ENCODE measurements around the gene THRSP. TPM values are rescaled to one million over a fixed set of nuclear protein-coding genes. Genes with fewer than 3 reads are reported as not detected.
"Not testable (repeated sequence)": the region's sequence is repeated elsewhere in the genome, so short reads cannot be mapped to it uniquely, and the experiment has no call there.

The THRSP gene
- total RNA-seq, 1 experiment from 2014 or later, result not detected

- no peak for DNase-seq (ENCODE audit: low read depth)
Observed at GRCh38 chr11:78039391-78039918, 24.2 kb upstream of the THRSP start.

DNA sequence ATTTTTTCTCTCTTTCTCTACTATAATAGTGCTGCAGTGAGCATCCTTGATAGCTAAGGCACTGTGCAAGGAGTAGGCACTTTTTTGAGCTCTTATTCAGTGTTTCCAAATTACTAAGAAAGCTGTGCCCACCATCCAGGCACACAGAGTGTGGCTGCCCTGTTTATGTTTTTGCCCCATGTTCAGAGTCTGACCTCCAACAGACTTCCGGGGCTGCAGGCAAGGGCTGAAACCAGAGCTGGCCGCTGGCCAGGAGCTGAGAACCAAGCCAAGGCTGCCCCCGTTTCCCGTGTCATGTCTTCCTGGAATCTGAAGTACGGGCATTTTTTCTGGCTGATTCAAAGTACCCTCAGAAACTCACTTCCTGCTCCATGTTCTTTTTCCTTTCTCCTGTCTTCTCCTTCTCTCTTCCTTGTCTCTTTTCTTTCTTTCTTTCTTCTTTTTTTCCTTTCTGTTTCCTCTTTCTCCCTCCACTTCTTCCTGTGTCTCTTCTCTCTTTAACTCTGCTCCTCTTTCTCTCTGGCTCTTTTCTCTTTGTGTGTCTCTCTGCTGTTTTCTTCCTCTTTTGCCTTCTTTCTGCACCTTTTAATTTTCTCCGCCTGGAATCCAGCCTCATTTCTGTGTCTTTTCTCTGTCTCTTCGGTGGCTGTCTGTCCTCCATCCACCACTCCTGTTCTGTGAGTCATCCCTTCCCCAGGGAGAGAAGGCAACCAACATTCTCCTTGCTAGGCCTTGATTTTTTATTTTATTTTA is 23.6 kb upstream of the THRSP start:
- DNase-seq (ENCODE audit: low read depth), result peak; percentile 87

GRCh38 chr11:78040691-78041379 is 22.8 kb upstream of the THRSP start:
- DNase-seq (ENCODE audit: low read depth), result no peak

GRCh38 chr11:78041380-78041719 is 22.3 kb upstream of the THRSP start:
- not testable (repeated sequence) for DNase-seq (ENCODE audit: low read depth)

GRCh38 chr11:78041843-78042440 is 21.7 kb upstream of the THRSP start:
- DNase-seq (ENCODE audit: low read depth), result no peak

GRCh38 chr11:78044706-78045105 is 19.0 kb upstream of the THRSP start:
- no peak for DNase-seq (ENCODE audit: low read depth)

- DNase-seq (ENCODE audit: low read depth), result peak; percentile 58
Observed at GRCh38 chr11:78045851-78046485, 17.7 kb upstream of the THRSP start.

DNA sequence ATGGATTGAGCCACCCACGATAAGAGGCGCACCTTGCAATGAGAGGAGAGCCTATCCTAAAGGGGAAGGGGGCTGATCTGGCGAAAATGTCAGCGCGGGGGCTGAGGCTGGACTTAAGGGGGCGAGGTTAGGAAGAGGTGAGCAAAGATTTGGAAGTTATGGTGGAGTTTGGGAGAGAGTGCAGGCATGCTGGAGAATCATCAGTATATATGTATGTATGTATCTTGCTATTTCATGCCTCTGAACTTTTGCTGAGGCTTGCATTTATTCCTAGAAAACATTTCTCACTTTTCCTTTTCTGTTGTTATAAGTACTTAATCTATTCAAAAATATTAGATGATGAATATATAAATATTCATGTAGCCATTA is 17.2 kb upstream of the THRSP start:
- DNase-seq (ENCODE audit: low read depth), result no peak

DNA sequence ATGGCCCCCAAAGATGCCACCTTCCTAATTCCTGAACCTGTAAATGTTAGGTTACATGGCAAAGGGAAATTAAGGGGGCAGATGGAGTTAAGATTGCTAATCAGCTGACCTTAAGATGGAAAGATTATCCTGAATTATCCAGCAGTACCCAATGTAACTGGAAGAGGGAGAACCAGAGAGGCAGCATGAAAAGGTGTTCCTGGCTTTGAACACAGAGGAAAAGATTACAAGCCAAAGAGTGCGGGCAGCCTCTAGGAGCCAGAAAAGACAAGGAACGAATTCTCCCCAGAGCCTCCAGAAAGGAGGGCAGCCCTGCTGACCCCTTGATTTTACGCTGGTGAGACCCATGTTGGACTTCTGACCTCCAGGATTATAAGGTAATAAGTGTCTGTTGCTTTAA is 15.1 kb upstream of the THRSP start:
- DNase-seq (ENCODE audit: low read depth), result no peak

GRCh38 chr11:78049348-78049747 is 14.3 kb upstream of the THRSP start:
- no peak for DNase-seq (ENCODE audit: low read depth)

DNA sequence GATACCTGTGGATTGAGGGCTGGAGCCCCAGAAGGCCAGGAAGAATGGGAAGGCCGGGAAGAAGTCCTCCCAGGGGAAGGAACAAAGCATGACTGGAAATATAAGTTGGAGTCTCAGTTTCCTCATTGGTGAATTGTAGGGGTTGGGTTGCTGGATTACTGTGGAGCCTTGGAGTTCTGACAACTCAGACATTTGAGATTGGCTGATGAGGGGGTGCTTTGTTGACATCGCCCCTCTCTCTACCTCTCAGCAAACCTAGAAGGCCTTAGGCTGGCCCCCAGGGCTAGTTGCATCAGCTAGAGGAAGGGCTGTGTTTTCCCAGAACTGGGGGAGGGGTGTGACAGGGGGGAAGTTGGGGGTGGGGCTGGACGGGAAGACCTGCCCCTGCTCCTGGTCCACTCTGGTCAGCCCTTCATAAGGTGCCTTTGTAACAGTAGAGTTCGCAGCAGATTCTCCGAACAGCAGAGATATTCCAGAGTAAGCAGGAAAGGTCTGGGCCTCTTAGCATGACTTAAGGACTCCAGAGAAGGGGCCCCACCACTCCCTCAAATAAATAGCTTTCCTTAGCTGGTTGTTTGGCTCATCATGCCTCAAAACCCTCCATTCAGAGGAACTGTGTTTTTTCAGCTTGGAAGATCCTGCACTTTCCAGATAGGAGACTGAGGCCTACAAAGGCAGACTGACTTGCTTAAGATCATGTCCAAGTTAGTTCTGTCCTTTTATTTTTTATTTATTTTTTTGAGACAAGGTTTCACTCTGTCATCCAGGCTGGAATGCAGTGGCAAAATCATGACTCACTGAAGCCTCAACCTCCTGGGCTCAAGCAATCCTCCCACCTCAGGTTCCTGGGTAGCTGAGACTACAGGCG is 12.5 kb upstream of the THRSP start:
- peak; percentile 64 for DNase-seq (ENCODE audit: low read depth)

GRCh38 chr11:78054971-78055370 is 8.7 kb upstream of the THRSP start:
- no peak for DNase-seq (ENCODE audit: low read depth)

GRCh38 chr11:78056093-78056492 is 7.6 kb upstream of the THRSP start:
- no peak for DNase-seq (ENCODE audit: low read depth)

GRCh38 chr11:78057462-78058055 is 6.1 kb upstream of the THRSP start:
- DNase-seq (ENCODE audit: low read depth), result no peak

GRCh38 chr11:78059749-78060328 is 3.8 kb upstream of the THRSP start:
- DNase-seq (ENCODE audit: low read depth), result not testable (repeated sequence)

- no peak for DNase-seq (ENCODE audit: low read depth)
Observed at GRCh38 chr11:78060533-78060932, 3.1 kb upstream of the THRSP start.

- DNase-seq (ENCODE audit: low read depth), result peak; percentile 17
Observed at GRCh38 chr11:78061088-78061920, 2.4 kb upstream of the THRSP start.

- no peak for DNase-seq (ENCODE audit: low read depth)
Observed at GRCh38 chr11:78061921-78062311, 1.7 kb upstream of the THRSP start.

DNA sequence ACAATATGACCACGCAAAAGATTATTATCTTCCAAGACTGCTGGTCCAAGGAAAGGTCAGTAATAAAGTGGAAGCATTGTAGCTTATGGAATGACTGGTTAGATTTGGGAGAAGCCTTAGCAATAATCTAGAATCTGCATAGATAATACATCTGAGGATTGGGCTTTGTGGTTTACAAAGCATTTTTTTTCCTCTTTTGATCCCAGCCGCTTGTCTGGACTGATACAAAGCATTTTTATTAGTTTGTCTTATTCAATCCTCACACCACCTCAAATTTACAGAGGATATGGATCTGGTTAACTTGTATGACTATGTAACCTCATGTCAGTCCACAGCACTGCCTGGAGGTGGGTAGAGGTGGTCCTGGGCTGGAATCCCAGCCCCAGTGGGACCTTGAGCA is 990 bp upstream of the THRSP start:
- DNase-seq (ENCODE audit: low read depth), result no peak

GRCh38 chr11:78065203-78065602 is 1.5 kb downstream of the THRSP start:
- no peak for DNase-seq (ENCODE audit: low read depth)

All from LHCN-M2 (cell line).